ENCODE results near the gene KLHL36.
"Not testable (repeated sequence)": the region's sequence is repeated elsewhere in the genome, so short reads cannot be mapped to it uniquely, and the experiment has no call there.

DNA sequence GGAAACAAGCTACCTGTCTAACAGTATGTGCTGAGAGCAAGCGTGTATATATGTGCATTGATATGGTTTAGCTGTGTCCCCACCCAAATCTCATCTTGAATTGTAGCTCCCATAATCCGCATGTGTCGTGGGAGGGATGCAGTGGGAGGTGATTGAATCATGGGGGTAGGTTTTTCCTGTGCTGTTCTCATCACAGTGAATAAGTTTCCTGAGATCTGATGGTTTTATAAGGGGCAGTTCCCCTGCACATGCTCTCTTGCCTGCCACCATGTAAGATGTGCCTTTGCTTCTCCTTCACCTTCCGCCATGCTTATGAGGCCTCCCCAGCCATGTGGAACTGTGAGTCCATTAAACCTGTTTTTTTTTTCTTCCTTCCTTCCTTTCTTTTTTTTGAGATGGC, 39.9 kb downstream of the KLHL36 start:
- TF ChIP-seq, protein P1, sequence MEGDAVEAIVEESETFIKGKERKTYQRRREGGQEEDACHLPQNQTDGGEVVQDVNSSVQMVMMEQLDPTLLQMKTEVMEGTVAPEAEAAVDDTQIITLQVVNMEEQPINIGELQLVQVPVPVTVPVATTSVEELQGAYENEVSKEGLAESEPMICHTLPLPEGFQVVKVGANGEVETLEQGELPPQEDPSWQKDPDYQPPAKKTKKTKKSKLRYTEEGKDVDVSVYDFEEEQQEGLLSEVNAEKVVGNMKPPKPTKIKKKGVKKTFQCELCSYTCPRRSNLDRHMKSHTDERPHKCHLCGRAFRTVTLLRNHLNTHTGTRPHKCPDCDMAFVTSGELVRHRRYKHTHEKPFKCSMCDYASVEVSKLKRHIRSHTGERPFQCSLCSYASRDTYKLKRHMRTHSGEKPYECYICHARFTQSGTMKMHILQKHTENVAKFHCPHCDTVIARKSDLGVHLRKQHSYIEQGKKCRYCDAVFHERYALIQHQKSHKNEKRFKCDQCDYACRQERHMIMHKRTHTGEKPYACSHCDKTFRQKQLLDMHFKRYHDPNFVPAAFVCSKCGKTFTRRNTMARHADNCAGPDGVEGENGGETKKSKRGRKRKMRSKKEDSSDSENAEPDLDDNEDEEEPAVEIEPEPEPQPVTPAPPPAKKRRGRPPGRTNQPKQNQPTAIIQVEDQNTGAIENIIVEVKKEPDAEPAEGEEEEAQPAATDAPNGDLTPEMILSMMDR (IDR thresholded peaks at IDR 0.05) = not testable (repeated sequence)
- not testable (repeated sequence) for TF ChIP-seq ZFX (IDR thresholded peaks at IDR 0.05; ENCODE audit: borderline replicate concordance)
